Measurements from ENCODE around the gene TFEB.

TFEB gene

DNA sequence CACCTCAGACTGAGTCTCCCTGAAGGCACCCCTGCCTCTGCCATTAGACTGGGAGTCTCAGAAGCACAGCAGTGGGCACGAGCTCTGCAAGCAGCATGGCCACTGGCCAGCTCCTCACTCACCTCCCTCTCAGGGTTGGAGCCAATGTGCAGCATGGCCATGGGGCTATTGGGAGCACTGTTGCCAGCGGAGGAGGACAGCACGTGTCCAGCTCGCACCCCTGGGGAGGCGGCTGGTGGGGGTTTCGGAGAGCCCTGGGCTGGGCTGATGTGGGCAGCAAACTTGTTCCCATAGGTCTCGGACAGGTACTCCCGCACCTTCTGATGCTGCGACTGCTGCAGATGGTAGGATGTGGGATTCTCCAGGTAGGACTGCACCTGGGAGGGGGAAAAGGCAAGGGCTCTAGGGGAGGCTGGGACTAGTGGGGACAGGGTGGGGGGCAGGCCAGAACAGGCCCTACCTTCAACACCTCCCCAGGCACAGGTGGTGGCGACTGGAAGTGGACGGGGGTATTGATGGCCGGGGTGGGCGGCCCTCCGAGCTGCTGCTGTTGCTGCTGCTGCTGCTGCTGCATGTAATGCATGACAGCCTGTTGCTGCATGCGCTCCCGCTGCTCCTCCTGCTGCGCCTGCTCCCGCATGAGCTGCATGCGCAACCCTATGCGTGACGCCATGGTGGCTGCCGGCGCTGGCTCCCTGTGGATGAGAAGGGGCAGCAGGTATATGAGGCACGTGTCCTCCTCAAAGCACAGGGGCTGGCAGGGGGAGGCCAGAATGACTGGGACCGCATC, 44.7 kb downstream of the TFEB start:
- peaks cover 27% of the 10 kb centered on the region for H3K27me3 Mint-ChIP-seq (ENCODE audit: low read depth)
- H3K9me3 Mint-ChIP-seq: no peaks in the 10 kb centered on the region
- no peaks in the 10 kb centered on the region for H3K36me3 Mint-ChIP-seq (ENCODE audit: low read depth)
- no peaks in the 10 kb centered on the region for H3K4me1 Mint-ChIP-seq
- TF ChIP-seq, protein P1, sequence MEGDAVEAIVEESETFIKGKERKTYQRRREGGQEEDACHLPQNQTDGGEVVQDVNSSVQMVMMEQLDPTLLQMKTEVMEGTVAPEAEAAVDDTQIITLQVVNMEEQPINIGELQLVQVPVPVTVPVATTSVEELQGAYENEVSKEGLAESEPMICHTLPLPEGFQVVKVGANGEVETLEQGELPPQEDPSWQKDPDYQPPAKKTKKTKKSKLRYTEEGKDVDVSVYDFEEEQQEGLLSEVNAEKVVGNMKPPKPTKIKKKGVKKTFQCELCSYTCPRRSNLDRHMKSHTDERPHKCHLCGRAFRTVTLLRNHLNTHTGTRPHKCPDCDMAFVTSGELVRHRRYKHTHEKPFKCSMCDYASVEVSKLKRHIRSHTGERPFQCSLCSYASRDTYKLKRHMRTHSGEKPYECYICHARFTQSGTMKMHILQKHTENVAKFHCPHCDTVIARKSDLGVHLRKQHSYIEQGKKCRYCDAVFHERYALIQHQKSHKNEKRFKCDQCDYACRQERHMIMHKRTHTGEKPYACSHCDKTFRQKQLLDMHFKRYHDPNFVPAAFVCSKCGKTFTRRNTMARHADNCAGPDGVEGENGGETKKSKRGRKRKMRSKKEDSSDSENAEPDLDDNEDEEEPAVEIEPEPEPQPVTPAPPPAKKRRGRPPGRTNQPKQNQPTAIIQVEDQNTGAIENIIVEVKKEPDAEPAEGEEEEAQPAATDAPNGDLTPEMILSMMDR (IDR thresholded peaks at IDR 0.05; ENCODE audit: unreplicated experiment in 3 of 3): no peak
- no peak overlapping the region for H3K27ac Mint-ChIP-seq
- H3K4me3 Mint-ChIP-seq: no peak overlapping the region

DNA sequence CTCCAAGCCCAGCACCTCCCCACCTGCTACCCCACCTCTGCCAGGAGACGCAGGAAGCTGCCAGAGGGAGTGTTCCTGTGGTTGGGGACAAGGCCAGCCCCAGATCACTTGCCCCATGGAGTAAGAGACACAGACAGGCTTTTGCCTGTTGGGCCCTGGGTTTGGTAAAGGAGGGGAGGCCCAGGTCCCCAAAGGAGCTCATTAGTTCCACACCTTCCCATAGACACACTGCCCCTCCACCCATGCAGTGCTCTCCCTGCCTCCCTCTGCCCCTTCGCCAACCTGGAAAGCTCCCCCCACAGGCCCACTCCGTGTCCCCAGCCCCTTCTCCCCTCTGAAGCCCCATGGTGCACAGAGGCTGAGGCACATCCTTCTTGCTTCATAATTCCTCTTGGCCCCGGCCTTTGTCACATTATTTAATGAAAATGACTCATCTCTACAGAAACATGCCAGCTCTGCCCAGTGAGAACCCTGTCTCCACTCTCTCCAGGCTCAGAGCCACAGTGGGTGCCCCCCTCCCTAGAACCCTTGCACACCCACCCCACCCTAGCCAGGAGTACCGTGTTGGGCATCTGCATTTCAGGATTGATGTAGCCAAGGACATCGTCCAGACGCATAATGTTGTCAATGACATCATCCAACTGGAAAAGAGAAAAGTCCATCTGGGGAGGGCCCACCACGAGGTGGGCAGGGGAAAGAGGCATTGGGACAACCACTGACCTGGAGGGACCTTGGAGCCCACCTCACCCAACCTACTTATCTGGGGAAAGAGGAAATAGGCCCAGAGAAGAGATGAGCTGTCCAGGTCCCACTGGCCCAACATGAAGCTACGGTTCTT, 46.0 kb downstream of the TFEB start:
- no peaks in the 10 kb centered on the region for H3K4me1 Mint-ChIP-seq
- peaks cover 27% of the 10 kb centered on the region for H3K27me3 Mint-ChIP-seq (ENCODE audit: low read depth)
- no peaks in the 10 kb centered on the region for H3K36me3 Mint-ChIP-seq (ENCODE audit: low read depth)
- no peak overlapping the region for H3K27ac Mint-ChIP-seq
- no peak overlapping the region for H3K4me3 Mint-ChIP-seq
- no peaks in the 10 kb centered on the region for H3K9me3 Mint-ChIP-seq
- TF ChIP-seq, protein P1 (IDR thresholded peaks at IDR 0.05; ENCODE audit: unreplicated experiment in 3 of 3): no peak

GRCh38 chr6:41688256-41688965, 47.0 kb downstream of the TFEB start:
- Mint-ChIP-seq H3K27ac (peak overlapping the region in 1 of 3 experiments; percentile 12), H3K27me3 (ENCODE audit: low read depth) (peaks cover 27% of the 10 kb centered on the region), H3K4me3 (no peak overlapping the region), H3K36me3 (ENCODE audit: low read depth) (no peaks in the 10 kb centered on the region), H3K4me1 (peaks cover 5% of the 10 kb centered on the region), H3K9me3 (no peaks in the 10 kb centered on the region)
- TF ChIP-seq, protein P1 (IDR thresholded peaks at IDR 0.05; ENCODE audit: unreplicated experiment in 3 of 3): no peak

DNA sequence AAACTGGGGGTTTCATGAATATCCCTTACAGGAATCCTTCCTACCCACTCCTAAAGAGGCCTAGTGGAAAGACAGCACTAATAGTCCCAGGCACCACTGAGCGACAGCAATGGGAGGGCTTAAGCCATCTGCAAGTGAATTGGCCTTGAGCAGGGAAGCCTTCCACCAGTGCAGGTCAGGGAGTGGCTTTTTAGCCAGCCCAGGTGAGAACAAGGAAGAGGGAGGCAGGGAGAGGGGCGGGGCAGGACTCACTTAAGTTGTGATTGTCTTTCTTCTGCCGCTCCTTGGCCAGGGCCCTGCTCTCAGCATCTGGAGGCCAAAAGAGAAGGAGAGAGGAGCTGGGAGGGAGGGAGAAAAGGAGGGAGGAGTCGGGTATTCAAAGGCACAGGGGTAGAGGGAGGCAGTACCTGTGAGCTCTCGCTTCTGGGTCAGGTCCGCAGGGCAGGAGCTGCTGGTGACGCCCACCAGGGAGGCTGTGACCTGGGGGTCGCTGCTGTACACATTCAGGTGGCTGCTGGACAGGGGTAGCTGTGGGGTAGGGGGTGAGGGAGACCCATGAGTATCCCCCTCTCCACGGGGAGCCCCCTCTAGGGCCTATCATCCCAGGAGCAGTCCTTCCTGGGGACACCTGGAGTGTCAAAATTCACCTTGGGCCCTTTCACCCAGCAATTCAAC, 47.8 kb downstream of the TFEB start:
- H3K27ac Mint-ChIP-seq: no peak overlapping the region
- H3K4me1 Mint-ChIP-seq: peaks cover 5% of the 10 kb centered on the region

More for the DNA sequence above, 47.8 kb downstream of the TFEB start:
- Mint-ChIP-seq H3K36me3 (ENCODE audit: low read depth) (no peaks in the 10 kb centered on the region), H3K9me3 (no peaks in the 10 kb centered on the region), H3K27me3 (ENCODE audit: low read depth) (peaks cover 27% of the 10 kb centered on the region), H3K4me3 (no peak overlapping the region)
- TF ChIP-seq, protein P1 (IDR thresholded peaks at IDR 0.05; ENCODE audit: unreplicated experiment in 3 of 3): no peak
